ENCODE measurements around the gene SPATA16. TPM values are rescaled to one million over a fixed set of nuclear protein-coding genes. Genes with fewer than 3 reads are reported as not detected.

SPATA16 gene
- total RNA-seq, 3 donors from 2014 or later, result not detected

DNA sequence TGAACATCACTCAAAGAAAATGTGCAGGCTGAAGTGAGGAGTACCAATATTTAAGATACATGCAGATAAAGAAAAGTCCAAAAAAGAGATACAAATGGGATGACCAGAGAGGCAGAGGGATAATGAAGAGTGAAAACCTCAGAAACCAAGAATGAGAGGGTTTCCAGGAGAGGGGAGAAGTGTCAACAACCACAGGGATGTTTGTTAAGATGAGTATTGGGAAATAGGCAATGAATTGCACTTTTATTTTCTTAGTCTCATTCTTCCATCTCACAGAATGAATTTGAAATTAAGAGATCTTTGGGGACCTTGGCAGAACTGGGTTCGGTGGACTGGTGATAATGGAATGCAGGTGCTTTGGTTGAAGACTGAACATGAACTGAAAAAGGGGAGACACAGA, 288.0 kb downstream of the SPATA16 start:
- H3K36me3 Mint-ChIP-seq (ENCODE audit: insufficient read depth), result no peaks in the 10 kb centered on the region
- H3K9me3 Mint-ChIP-seq, result no peaks in the 10 kb centered on the region
- H3K4me1 Mint-ChIP-seq (ENCODE audit: low read depth), result no peaks in the 10 kb centered on the region
- peaks cover 3% of the 10 kb centered on the region for H3K27me3 Mint-ChIP-seq (ENCODE audit: low read depth)
- ATAC-seq (no peak), DNase-seq (no peak)
- no peak overlapping the region for H3K4me3 Mint-ChIP-seq

DNA sequence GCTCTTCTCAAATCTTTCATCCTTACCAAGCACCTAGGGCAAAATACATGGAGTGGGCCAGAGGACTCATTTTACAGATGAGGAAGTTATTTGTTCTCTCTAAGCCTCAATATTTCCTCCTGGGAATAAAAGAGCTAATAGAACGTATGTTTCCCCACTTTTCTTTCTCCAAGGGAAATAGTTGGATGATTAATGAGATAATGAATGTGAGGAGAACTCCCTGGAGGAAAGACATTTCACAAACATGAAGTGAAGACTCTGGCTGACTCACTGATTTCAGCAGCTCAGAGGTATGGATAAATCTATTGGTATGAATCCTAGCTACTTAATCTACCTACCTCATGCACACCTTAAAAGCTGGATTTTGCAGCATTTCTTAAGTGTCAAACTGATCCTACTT, 292.1 kb downstream of the SPATA16 start:
- no peak overlapping the region for H3K4me3 Mint-ChIP-seq
- DNase-seq (no peak), ATAC-seq (no peak)
- no peaks in the 10 kb centered on the region for H3K9me3 Mint-ChIP-seq
- H3K4me1 Mint-ChIP-seq (ENCODE audit: low read depth), result no peaks in the 10 kb centered on the region
- peaks cover 8% of the 10 kb centered on the region for H3K27me3 Mint-ChIP-seq (ENCODE audit: low read depth)
- H3K36me3 Mint-ChIP-seq (ENCODE audit: insufficient read depth), result no peaks in the 10 kb centered on the region

DNA sequence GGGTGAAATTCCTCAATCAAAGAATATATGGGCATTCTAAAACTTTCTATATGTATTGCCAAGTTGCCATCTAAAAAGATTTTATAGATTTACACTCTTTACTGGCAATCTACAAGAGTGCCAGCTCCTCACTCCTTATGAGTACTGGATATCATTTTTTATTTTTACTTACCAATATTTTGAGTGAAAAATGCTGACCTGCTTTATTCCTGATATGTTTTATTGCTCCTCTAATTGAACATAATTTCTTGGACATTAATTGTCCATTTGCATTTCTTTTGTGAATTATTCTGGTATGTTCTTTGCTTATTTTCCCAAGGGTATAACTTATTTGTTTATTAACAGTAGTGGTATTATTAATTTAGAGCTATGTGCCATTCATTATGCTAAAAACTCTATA, 293.7 kb downstream of the SPATA16 start:
- H3K36me3 Mint-ChIP-seq (ENCODE audit: insufficient read depth), result no peaks in the 10 kb centered on the region
- DNase-seq, result no peak
- no peaks in the 10 kb centered on the region for H3K9me3 Mint-ChIP-seq
- no peak for ATAC-seq
- peaks cover 12% of the 10 kb centered on the region for H3K27me3 Mint-ChIP-seq (ENCODE audit: low read depth)
- no peaks in the 10 kb centered on the region for H3K4me1 Mint-ChIP-seq (ENCODE audit: low read depth)
- H3K4me3 Mint-ChIP-seq, result no peak overlapping the region

DNA sequence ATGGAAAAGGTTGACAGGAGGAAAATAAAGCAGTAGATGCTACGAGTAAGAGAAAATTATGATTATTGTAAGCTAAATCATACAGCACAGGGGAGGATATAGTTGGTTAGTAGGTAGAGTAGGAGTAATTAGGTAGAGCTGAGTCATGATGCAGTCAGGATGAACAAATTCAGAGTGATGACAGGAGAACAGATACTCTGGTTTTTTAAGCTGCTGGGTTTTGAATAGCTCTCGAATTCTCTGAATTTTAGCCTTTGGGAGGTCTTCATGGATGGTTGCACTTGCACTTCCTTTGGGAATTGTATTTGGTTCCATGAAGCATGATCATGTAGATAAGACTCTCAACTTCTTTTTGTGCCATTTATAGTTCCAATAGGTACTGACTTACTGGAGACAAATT, 294.3 kb downstream of the SPATA16 start:
- Mint-ChIP-seq H3K4me3 (no peak overlapping the region), H3K27me3 (ENCODE audit: low read depth) (peaks cover 14% of the 10 kb centered on the region), H3K9me3 (no peaks in the 10 kb centered on the region), H3K36me3 (ENCODE audit: insufficient read depth) (no peaks in the 10 kb centered on the region), H3K4me1 (ENCODE audit: low read depth) (no peaks in the 10 kb centered on the region)
- ATAC-seq, result no peak
- no peak for DNase-seq

DNA sequence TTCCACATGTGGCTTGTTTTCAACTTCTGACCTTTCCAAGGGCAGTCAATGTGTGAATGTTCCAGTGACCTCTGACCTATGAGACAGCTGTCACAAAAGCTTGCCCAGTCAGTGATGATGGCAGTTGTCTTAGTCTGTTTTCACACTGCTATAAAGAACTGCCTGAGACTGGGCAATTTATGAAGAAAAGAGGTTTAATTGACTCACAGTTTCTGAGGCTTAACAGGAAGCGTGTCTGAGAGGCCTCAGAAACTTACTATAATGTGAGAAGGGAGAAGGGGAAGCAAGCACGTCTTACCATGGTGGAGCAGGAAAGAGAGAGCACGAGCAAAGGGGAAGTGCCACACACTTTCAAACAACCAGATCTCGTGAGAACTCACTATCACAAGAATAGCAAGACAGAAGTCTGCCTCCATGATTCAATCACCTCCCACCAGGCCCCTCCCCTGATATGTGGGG, 294.9 kb downstream of the SPATA16 start:
- DNase-seq (no peak), ATAC-seq (no peak)
- Mint-ChIP-seq H3K4me3 (no peak overlapping the region), H3K4me1 (ENCODE audit: low read depth) (no peaks in the 10 kb centered on the region), H3K9me3 (no peaks in the 10 kb centered on the region), H3K27me3 (ENCODE audit: low read depth) (peaks cover 14% of the 10 kb centered on the region), H3K36me3 (ENCODE audit: insufficient read depth) (no peaks in the 10 kb centered on the region)

DNA sequence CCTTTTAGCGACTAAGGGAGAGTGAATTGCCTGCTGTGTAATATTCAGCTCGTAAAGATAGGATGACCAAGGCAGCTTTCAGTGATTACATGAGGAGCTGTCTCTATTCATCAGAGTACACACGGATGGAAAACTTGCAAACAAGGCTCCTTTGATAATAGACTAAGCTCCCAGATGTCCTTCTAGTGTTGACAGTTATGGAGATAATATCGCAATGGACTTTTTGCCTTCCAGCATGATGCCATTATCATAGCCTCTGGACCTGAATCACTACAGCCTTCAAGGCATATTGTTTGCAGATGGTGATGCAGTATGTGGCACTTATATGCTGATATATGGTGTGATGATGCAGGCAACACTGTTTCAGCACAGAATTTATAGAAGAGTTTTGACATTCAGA, 296.6 kb downstream of the SPATA16 start:
- H3K9me3 Mint-ChIP-seq, result no peaks in the 10 kb centered on the region

DNA sequence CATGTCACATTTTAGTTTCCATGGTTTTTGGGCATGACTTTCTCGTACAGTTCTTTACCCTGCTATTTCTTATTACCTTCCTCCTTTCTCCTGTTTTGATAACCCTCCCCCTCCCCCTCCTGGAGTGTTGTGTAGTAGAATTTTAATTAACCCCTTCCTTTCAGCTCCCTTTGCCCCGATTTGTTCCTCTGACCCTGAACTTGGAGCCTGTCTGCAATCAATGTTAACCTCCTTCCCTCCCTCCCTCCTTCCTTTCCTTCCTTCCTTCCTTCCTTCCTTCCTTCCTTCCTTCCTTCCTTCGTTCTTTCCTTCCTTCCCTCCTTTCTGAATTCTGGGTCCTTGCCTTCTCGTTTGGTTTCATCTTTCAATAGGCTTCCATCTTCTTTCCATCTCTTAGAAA, 300.1 kb downstream of the SPATA16 start:
- peaks cover 12% of the 10 kb centered on the region for H3K27me3 Mint-ChIP-seq (ENCODE audit: low read depth)
- no peak for DNase-seq
- H3K4me3 Mint-ChIP-seq, result no peak overlapping the region
- no peaks in the 10 kb centered on the region for H3K4me1 Mint-ChIP-seq (ENCODE audit: low read depth)
- no peak for ATAC-seq
- no peaks in the 10 kb centered on the region for H3K36me3 Mint-ChIP-seq (ENCODE audit: insufficient read depth)
- H3K9me3 Mint-ChIP-seq, result no peaks in the 10 kb centered on the region

More for the DNA sequence above, 296.6 kb downstream of the SPATA16 start:
- no peak for DNase-seq
- Mint-ChIP-seq H3K36me3 (ENCODE audit: insufficient read depth) (no peaks in the 10 kb centered on the region), H3K4me3 (no peak overlapping the region), H3K27me3 (ENCODE audit: low read depth) (peaks cover 14% of the 10 kb centered on the region), H3K4me1 (ENCODE audit: low read depth) (no peaks in the 10 kb centered on the region)
- no peak for ATAC-seq

DNA sequence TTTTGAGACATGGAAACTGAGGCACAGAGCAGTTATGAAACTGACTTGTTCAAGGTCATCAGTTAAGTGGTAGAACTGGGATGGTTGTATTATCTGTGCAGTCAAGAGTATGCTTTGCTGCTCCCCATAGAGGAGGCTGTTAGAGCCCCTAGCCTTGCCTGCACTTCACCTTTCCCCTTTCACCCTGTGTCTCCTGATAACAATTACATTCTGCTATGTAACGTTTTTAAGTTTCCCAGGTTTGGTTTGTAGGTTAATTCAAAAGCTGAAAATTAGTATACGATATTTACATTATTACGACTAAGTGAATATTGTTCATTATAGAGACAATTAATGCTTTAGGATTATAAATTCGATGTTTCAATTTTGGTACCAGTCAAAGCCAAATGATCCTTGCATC, 300.6 kb downstream of the SPATA16 start:
- no peak for ATAC-seq
- no peaks in the 10 kb centered on the region for H3K4me1 Mint-ChIP-seq (ENCODE audit: low read depth)
- H3K27me3 Mint-ChIP-seq (ENCODE audit: low read depth), result peaks cover 12% of the 10 kb centered on the region

DNA sequence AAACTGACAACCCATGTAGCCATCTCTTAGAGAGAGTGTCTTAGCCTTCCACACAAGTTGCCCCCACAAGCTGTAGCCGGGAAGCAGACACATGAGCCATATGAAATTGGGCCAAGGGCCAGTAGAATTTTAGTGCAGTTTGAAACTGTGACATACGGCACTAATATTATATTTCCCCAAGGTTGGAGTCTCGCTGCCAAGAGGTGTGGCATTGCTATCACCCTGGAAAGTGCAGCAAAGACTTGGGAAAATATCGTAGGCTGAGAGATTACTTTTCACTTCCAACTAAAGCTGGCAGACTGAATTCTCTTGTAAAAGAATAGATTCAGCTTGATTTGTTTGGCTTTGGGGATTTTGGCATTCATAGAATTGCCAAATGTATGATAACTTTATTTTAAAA, 301.4 kb downstream of the SPATA16 start:
- Mint-ChIP-seq H3K36me3 (ENCODE audit: insufficient read depth) (no peaks in the 10 kb centered on the region), H3K4me1 (ENCODE audit: low read depth) (no peaks in the 10 kb centered on the region), H3K4me3 (no peak overlapping the region), H3K27me3 (ENCODE audit: low read depth) (peaks cover 10% of the 10 kb centered on the region), H3K9me3 (no peaks in the 10 kb centered on the region)
- DNase-seq, result no peak
- ATAC-seq, result no peak

More for the DNA sequence above, 300.6 kb downstream of the SPATA16 start:
- no peak for DNase-seq
- no peaks in the 10 kb centered on the region for H3K36me3 Mint-ChIP-seq (ENCODE audit: insufficient read depth)
- no peaks in the 10 kb centered on the region for H3K9me3 Mint-ChIP-seq
- H3K4me3 Mint-ChIP-seq, result no peak overlapping the region
